ENCODE results near the gene METTL17. TPM values are rescaled to one million over a fixed set of nuclear protein-coding genes. Genes with fewer than 3 reads are reported as not detected.
A peak's percentile ranks its signal among the peaks of the same experiment; 100 is the strongest.
"Not testable (repeated sequence)": the region's sequence is repeated elsewhere in the genome, so short reads cannot be mapped to it uniquely, and the experiment has no call there.

The METTL17 gene
- polyA plus RNA-seq, 1 donor: 124 TPM

GRCh38 chr14:20988717-20989470 is 886 bp upstream of the METTL17 start:
- DNase-seq: no peak

- no peak for DNase-seq
Measured at GRCh38 chr14:20989471-20989786, 351 bp upstream of the METTL17 start.

GRCh38 chr14:20996521-20996920 is 6.7 kb downstream of the METTL17 start:
- no peak for DNase-seq

GRCh38 chr14:20997115-20997514 is 7.3 kb downstream of the METTL17 start:
- DNase-seq: no peak

- DNase-seq: no peak
Measured at GRCh38 chr14:20997564-20997963, 7.8 kb downstream of the METTL17 start.

- DNase-seq: no peak
Measured at GRCh38 chr14:20998139-20998538, 8.4 kb downstream of the METTL17 start.

GRCh38 chr14:20998674-20999366 is 9.0 kb downstream of the METTL17 start, which contains the start of gene SLC39A2:
SLC39A2 (plus strand) TSS chr14:20999293; CDS start chr14:20999447, 154 bp downstream.
- no peak for DNase-seq

GRCh38 chr14:20999591-20999990 is 9.8 kb downstream of the METTL17 start:
- DNase-seq: no peak

- no peak for DNase-seq
Measured at GRCh38 chr14:21001218-21001617, 11.4 kb downstream of the METTL17 start.

GRCh38 chr14:21003788-21004346 is 14.1 kb downstream of the METTL17 start:
- DNase-seq: no peak

- not testable (repeated sequence) for DNase-seq
Measured at GRCh38 chr14:21009721-21010120, 19.9 kb downstream of the METTL17 start.

GRCh38 chr14:21011136-21011535 is 21.4 kb downstream of the METTL17 start:
- DNase-seq: no peak

GRCh38 chr14:21014761-21015190 is 25.0 kb downstream of the METTL17 start:
- peak; percentile 93 for DNase-seq

- DNase-seq: no peak
Measured at GRCh38 chr14:21015312-21015711, 25.5 kb downstream of the METTL17 start.

- DNase-seq: no peak
Measured at GRCh38 chr14:21016413-21017190, 26.8 kb downstream of the METTL17 start.

GRCh38 chr14:21017528-21018245 is 27.9 kb downstream of the METTL17 start:
- no peak for DNase-seq

GRCh38 chr14:21018286-21018685 is 28.5 kb downstream of the METTL17 start:
- no peak for DNase-seq

GRCh38 chr14:21018781-21019180 is 29.0 kb downstream of the METTL17 start:
- DNase-seq: no peak

GRCh38 chr14:21019366-21019765 is 29.6 kb downstream of the METTL17 start:
- DNase-seq: no peak

- DNase-seq: no peak
Measured at GRCh38 chr14:21020977-21021545, 31.3 kb downstream of the METTL17 start.

- DNase-seq: no peak
Measured at GRCh38 chr14:21022686-21023085, 32.9 kb downstream of the METTL17 start.

Data from left kidney (tissue), 2 donors.